IPS-NIHi11 (cell line): ENCODE measurements around the gene NOX3.

ENCODE experiments used
- DNase-seq: peaks from one replicate; pipeline ENCODE4 v3.0.0; 2012; ENCODE audit warnings: mixed read lengths, low spot score

Gene NOX3

DNA sequence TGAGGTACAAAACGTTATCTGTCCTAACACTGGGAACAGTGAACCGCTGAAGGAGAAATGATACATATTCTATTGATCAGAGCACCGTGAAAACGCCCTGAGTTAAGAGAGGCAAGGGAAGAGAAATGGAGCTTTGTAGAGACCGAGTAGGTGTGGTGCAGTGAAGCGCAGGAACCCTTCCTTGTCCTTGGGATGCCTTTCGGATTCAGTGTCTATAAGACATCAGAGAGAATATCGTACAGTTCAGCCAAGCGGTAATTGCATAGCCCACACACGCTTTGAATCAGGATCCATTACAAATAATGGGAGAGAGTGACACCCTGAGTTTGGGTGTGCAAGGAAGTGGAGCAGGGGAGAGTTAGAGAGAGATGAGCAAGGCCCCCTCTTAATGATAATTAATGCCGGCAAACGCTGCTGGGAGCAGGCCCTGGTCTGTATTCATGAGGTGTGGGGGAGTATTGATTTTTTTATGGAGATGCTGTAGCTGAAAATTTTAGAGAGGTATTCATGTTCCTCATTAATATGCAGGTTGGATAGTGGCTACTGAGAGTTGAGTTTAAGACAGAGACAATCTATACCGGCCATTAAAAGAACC lies 20.7 kb downstream of the NOX3 start:
- DNase-seq: no peak

GRCh38 chr6:155434096-155434495 lies 21.5 kb downstream of the NOX3 start:
- no peak for DNase-seq

DNA sequence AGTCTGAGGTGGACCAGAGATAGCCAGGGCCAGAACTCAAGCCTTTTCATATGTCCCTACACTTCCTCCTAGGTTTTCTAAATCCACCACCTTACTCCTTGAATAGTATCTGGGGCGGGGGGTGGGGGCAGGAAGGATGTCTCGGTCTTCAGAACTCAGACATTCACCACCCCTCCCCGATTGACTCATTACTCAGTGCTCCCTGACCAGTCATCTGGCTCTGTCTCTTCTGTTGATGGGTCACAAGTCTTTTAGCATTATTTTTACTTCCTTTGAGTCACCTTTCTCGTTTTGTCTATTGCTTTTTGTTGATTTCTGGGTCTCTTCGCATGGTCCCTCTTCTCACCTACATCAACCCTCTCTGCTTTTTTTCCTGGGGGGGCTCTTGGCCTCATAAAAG lies 23.3 kb downstream of the NOX3 start:
- no peak for DNase-seq

DNA sequence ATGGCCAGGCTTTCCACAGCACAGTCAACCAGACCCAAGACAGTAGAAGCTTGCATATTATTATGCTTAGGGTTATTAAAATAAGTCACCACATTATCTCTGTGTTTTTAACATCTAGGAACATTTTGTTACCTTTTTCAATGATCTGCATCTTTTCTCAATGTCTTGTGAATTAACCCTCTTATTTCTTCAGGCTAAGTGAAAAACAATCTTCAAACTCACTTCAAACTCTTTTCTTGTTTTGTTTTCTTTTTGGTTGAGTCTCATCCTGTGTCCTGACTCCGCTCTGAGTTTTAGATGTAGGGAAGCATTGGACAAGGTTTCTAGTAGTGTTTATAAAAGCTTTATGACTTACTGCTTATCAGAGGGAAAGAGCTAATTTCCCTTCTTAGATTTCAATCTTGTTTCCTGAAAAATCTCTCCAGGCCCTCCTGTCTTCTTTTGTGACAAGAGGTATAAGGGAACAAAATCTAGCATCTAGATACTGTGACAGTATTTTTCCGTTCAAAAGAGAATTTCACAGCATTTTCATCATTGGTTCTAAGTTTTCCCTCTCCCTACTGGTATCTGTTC lies 26.2 kb downstream of the NOX3 start:
- DNase-seq: no peak

DNA sequence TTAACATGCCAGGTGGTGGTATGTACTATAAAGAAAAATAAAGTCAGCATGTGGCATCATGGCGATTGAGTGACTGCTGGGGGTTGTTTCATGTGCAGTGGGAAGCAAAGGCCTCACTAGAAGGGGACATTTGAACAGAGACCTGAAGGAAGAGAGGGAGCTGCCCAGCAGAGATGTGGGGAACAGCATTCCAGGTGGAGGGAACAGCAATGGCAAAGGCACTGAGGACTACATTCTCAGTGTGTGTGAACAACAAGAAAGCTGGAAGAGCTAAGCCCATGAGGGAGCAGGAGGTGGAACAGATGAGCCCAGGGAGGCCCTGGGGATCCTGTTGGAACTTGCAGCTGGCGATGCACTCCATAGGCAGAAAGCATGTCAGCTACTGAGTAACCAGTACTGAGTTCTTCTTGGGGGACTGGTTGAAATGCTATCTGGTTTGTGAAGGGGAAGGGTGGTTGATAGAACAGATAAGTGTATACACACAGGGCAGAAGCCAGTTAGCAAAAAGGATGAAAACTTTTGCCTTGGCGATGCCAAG lies 29.2 kb downstream of the NOX3 start:
- DNase-seq: no peak

DNA sequence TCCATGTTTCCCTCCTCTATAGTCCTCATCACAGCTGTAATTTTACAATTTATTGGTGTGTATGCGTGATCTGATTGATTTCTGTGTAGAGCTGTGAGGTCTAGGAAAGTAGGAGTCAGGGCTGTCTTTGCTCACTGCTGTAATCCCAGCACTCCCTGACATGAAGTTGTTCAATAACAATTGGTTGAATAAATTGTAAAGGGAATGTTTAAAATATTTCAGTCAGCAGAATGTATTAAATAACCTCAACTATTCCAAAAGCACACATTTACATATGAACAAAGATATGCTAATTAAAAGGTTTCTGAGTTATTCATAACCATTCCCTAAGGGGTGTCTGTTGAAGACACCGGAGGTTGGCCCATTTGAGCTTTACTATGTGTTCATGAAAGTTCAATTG lies 31.5 kb downstream of the NOX3 start:
- no peak for DNase-seq

DNA sequence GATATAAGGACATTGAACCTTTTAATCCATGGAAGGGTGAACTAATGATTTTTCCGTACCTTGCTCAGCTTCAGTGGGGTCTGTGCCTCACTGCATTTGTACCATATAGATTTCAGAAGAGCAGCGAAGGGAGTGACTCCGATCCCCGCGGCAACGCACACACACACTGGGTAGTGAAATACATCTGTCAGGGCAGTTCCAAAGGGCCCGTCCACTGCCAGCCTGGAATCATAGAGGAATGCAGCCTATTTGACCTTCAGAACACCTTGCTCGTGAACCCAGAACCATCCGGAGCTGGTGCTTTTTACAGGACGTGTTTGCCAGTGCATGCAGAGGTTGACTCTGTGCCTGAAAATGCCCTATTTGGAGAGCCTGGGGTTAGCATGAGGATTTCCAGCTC lies 33.0 kb downstream of the NOX3 start:
- no peak for DNase-seq

DNA sequence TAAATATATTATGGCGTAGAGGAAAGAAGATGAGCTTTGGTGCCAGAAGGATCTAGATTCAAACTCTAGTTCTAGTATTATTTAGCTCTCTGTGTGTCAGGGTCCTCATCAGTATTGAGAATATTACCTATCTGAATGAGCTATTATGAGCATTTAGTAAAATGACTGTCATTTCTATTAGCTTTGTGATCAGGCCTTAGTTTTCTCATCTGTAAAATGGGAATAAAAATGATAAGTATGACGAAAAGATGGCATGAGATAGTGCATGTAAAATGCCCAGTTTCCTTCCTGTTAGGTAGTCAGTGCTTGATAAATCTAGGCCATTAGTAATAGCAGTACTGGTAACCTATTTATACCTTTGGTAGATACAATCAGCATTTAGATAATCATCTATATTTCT lies 35.1 kb downstream of the NOX3 start:
- DNase-seq: no peak

GRCh38 chr6:155419161-155419560 lies 36.5 kb downstream of the NOX3 start:
- DNase-seq: no peak

DNA sequence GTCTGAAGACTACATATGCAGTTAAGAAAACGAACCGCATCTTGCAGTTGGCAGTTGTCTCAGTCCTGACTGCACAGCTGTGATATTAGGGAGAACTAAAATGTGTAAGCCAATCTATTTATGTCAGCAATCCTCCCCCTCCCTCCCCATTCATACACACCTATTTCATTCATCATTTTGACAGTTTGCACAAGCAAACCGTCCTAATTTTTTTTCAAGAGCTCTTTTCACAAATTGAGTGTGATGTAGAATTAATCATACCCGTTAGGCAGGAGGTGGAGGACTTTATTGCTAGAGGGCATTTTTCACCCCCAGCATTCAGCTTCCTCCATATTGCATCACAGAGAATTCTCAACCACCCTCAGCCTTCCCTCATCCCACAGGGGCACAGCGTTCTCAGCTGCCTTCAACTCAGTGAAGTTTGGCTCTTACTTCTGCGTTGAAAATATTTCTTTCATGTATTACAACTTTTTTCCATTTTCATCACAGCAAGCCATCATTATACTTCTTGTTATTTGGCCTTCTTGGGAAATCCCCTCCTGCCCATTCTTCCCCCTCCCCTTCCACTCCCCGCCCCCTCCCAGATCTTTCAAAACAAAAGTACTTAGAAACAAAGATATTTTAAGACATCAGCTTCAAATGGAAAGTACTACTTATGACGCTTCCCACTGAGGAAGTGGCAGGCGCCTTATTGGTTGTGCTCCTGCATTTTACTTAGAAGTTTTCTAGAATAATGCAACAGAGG lies 37.5 kb downstream of the NOX3 start:
- no peak for DNase-seq

DNA sequence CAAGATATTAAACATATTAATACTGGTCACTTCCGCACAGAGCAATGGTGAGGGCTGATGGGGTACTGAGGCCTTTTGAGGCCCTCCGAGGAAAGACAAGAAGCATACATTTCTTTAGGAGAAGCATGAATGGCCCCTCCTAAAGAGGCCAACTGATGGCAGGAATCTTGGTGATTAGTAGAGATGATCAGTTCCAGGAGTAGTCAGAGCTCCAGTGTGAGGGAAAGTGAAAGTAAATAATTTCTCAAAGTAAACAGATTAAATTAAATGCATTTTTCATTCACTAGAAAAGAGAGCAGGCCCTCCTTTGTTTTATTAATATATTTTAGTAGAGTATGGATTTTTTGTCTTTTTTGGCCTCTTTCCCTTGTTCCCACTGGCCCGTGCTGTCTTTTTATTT lies 38.2 kb downstream of the NOX3 start:
- DNase-seq: no peak

DNA sequence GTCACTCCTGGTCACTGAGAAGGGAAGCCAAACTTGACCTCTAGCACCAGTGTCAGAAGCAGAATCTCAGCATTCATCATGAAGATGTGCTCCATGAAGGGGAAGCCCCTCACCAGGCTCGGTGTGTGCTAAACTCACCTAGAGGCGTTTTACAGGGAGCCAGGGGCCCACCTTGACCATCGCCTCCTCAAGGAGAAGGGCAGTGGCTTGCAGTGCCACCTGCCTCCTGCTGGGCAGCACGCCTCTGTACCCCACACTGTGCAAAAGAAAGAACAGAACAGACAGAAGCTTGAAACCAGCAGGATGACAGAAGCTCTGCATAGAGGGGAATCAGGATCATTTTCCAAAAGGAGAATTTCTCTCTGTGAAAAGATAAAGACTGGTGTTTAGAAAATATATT lies 39.7 kb downstream of the NOX3 start:
- DNase-seq: no peak

DNA sequence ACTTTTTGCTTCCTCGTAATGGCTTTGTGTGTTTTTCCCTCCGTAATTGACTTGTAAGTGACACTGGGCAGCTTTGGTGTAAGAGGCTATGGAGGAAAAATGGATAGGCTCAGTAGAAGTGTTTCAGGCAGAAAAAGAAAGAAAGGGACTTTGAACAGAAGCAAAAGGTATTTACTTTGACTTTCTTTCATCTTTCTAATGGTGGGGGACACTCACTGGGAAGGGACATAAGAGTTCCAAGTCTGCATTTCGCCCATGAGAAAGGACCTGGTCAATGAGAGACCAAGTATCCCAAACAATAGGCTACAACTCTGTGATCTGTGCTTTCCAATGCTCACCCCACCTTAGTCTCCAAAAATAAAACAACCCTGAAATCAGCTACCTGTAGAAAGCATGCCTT lies 41.6 kb downstream of the NOX3 start:
- no peak for DNase-seq

DNA sequence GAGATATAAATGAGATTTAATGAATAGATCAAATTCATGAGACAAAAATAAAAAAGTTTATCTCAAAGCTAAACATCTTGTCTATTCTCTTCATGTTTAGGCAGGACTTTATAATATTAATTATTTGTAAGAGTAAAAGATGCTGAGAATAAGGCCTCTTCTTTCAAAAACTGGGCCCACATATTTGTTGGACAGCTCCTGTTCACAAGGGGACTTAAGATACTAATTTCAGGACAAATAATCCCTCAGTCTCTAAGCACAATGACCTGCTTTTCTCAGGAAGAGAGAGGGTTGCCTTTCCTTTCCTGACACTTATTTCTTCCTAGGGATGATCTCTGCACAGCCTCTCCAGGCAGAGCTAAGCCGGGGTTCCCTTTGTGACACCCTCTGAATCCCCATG lies 43.3 kb downstream of the NOX3 start:
- DNase-seq: no peak

GRCh38 chr6:155411154-155412052 lies 44.2 kb downstream of the NOX3 start:
- no peak for DNase-seq

- no peak for DNase-seq
Measured at GRCh38 chr6:155409391-155409790, 46.2 kb downstream of the NOX3 start.

GRCh38 chr6:155408981-155409380 lies 46.7 kb downstream of the NOX3 start:
- DNase-seq: no peak

GRCh38 chr6:155408231-155408630 lies 47.4 kb downstream of the NOX3 start:
- no peak for DNase-seq

DNA sequence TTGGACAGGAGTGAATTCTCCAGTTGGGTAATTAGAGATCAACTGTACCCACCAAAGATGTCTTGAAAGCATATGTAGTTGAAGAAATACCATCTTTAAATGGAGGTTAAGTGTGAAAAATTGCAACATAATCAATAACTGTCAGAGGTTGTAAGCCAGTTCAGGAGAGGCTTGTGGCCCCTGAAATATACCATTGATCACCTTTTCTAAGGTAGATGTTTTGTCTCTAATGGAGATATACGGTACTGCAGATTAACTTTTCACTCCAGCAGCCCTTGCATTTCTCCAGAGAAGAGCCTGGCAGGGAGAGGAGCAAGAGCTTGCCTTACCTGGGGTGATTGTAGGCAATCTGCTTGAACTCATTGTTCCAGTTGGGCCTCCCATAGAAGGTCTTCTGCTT lies 48.8 kb downstream of the NOX3 start:
- no peak for DNase-seq

DNA sequence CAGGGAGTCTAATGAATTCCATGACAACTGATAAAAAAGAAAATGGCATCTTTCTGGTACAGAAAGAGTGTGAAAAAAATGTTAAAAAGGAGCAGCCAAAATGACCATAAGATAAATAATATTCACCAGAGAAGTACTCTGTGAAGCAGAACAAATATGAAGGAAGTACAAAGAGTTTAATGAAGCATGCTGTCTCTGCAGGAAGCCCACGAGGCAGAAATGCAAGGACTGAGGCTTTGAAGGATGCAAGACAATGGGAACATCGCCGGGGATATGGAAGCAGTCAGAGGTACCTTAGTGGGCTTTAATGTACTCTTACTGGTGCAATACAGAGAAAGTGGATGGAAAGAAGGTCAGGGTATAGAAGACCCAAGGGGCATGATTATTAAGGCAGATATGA lies 50.7 kb downstream of the NOX3 start:
- no peak for DNase-seq

DNA sequence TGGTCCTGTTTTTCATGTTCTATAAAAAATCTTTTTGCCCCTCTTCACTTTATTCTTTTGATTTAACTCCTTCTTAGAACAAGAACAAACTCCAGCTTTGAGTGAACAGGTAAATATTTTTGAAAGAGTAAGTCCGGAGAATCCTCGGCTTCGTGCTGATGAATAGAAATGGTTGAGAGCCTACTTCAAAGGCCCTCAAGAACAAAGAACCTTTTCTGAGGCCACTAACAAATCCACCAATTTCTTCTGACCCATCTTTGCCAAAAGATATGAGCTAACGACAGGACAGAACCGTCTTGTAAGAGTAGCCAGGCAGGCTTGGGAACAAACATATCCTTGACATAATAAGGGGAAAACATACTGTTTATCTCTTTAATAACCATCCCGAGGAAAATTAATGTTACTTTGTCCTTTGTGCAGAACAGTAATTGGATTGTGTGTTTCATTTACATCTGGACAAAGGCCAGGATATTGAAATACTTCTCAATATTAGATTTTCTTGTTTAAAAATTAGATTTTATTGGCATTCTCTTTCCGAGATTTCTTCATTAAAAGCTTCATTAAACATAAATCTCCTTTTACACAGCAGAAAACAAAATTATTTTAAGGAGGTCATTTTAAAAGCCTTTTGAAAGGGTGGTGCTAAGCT lies 52.9 kb downstream of the NOX3 start:
- no peak for DNase-seq

DNA sequence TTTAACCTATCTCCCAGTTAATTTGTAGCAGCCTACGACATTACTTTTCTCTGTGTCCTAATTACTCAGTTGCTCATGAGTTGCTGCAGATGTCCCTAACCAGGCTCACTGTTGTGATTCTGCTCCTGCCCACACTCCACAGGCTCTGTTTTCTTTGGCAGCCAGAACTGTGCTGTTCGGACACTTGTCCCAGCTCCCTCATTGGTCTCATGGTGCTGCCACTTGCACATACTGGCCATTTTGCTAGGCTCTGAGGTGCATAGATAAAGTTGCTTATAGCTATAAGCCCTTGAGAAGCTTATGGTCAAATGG lies 55.0 kb downstream of the NOX3 start:
- no peak for DNase-seq
